ENCODE results near the gene F9.

Gene F9

GRCh38 chrX:139495324-139495723, 35.2 kb upstream of the F9 start:
- Histone ChIP-seq H2AFZ (ENCODE audit: low read length) (no peak overlapping the region), H3K4me1 (ENCODE audit: insufficient read depth, low read length, poor library complexity, severe bottlenecking) (no peaks in the 10 kb centered on the region), H3K79me2 (ENCODE audit: insufficient read depth, low read length) (no peaks in the 10 kb centered on the region), H3K4me3 (ENCODE audit: low read length, poor library complexity, severe bottlenecking) (no peak overlapping the region), H4K20me1 (ENCODE audit: insufficient read depth, low read length, poor library complexity, severe bottlenecking) (no peaks in the 10 kb centered on the region), H3K9me3 (ENCODE audit: insufficient read depth, low read depth, low read length) (no peaks in the 10 kb centered on the region), H3K27me3 (ENCODE audit: insufficient read depth, low read length, poor library complexity, severe bottlenecking) (no peaks in the 10 kb centered on the region), H3F3A (ENCODE audit: low read depth) (no peaks in the 10 kb centered on the region), H3K4me2 (ENCODE audit: low read depth, low read length, poor library complexity, severe bottlenecking) (no peak overlapping the region), H3K9ac (ENCODE audit: low read depth, low read length, poor library complexity, severe bottlenecking) (no peak overlapping the region), H3K36me3 (ENCODE audit: insufficient read depth, low read length) (no peaks in the 10 kb centered on the region), H3K9me2 (replicated peaks; ENCODE audit: low read depth, low read length) (no peaks in the 10 kb centered on the region)
- TF ChIP-seq CTCF (conservative IDR thresholded peaks at IDR 0.05; ENCODE audit: low read length): no peak
- no peak for TF ChIP-seq EZH2phosphoT487 (IDR thresholded peaks at IDR 0.05; ENCODE audit: borderline replicate concordance)

- Histone ChIP-seq H3F3A (ENCODE audit: low read depth) (no peaks in the 10 kb centered on the region), H3K79me2 (ENCODE audit: insufficient read depth, low read length) (no peaks in the 10 kb centered on the region), H4K20me1 (ENCODE audit: insufficient read depth, low read length, poor library complexity, severe bottlenecking) (no peaks in the 10 kb centered on the region), H3K9me2 (replicated peaks; ENCODE audit: low read depth, low read length) (no peaks in the 10 kb centered on the region), H3K9ac (ENCODE audit: low read depth, low read length, poor library complexity, severe bottlenecking) (no peak overlapping the region), H2AFZ (ENCODE audit: low read length) (no peak overlapping the region), H3K4me2 (ENCODE audit: low read depth, low read length, poor library complexity, severe bottlenecking) (no peak overlapping the region), H3K27me3 (ENCODE audit: insufficient read depth, low read length, poor library complexity, severe bottlenecking) (no peaks in the 10 kb centered on the region), H3K9me3 (ENCODE audit: insufficient read depth, low read depth, low read length) (no peaks in the 10 kb centered on the region), H3K4me3 (ENCODE audit: low read length, poor library complexity, severe bottlenecking) (no peak overlapping the region), H3K36me3 (ENCODE audit: insufficient read depth, low read length) (no peaks in the 10 kb centered on the region), H3K4me1 (ENCODE audit: insufficient read depth, low read length, poor library complexity, severe bottlenecking) (no peaks in the 10 kb centered on the region)
- TF ChIP-seq EZH2phosphoT487 (IDR thresholded peaks at IDR 0.05; ENCODE audit: borderline replicate concordance) (no peak), CTCF (conservative IDR thresholded peaks at IDR 0.05; ENCODE audit: low read length) (no peak)
These were observed 24.2 kb upstream of the F9 start for GRCh38 chrX:139506333-139506732.

GRCh38 chrX:139508099-139508498, 22.4 kb upstream of the F9 start:
- Histone ChIP-seq H3K79me2 (ENCODE audit: insufficient read depth, low read length) (no peaks in the 10 kb centered on the region), H2AFZ (ENCODE audit: low read length) (no peak overlapping the region), H3K36me3 (ENCODE audit: insufficient read depth, low read length) (no peaks in the 10 kb centered on the region), H3K9me3 (ENCODE audit: insufficient read depth, low read depth, low read length) (no peaks in the 10 kb centered on the region), H3K4me2 (ENCODE audit: low read depth, low read length, poor library complexity, severe bottlenecking) (no peak overlapping the region), H3K27me3 (ENCODE audit: insufficient read depth, low read length, poor library complexity, severe bottlenecking) (no peaks in the 10 kb centered on the region), H3K4me3 (ENCODE audit: low read length, poor library complexity, severe bottlenecking) (no peak overlapping the region), H4K20me1 (ENCODE audit: insufficient read depth, low read length, poor library complexity, severe bottlenecking) (no peaks in the 10 kb centered on the region), H3K4me1 (ENCODE audit: insufficient read depth, low read length, poor library complexity, severe bottlenecking) (no peaks in the 10 kb centered on the region), H3K9me2 (replicated peaks; ENCODE audit: low read depth, low read length) (no peaks in the 10 kb centered on the region), H3K9ac (ENCODE audit: low read depth, low read length, poor library complexity, severe bottlenecking) (no peak overlapping the region), H3F3A (ENCODE audit: low read depth) (no peaks in the 10 kb centered on the region)
- TF ChIP-seq EZH2phosphoT487 (IDR thresholded peaks at IDR 0.05; ENCODE audit: borderline replicate concordance): no peak
- TF ChIP-seq CTCF (conservative IDR thresholded peaks at IDR 0.05; ENCODE audit: low read length): no peak

All from Loucy (cell line).